ENCODE measurements around the gene RASSF6.

GRCh38 chr4:73664470-73664869 is 44.2 kb upstream of the RASSF6 start:
- TF ChIP-seq WT1 (tag by site-specific recombination; IDR thresholded peaks at IDR 0.05) (no peak), CTCF (tag by site-specific recombination; IDR thresholded peaks at IDR 0.05) (no peak), ZSCAN16 (tag by site-specific recombination; IDR thresholded peaks at IDR 0.05) (no peak), ZBTB21 (tag by site-specific recombination; IDR thresholded peaks at IDR 0.05) (no peak), ZBTB10 (tag by site-specific recombination; IDR thresholded peaks at IDR 0.05) (no peak), ZNF785 (tag by site-specific recombination; IDR thresholded peaks at IDR 0.05) (no peak), TSHZ1 (tag by site-specific recombination; IDR thresholded peaks at IDR 0.05; ENCODE audit: borderline replicate concordance) (no peak), ZNF561 (tag by site-specific recombination; IDR thresholded peaks at IDR 0.05; ENCODE audit: borderline replicate concordance) (no peak), SP2 (tag by site-specific recombination; IDR thresholded peaks at IDR 0.05) (no peak), YY2 (tag by site-specific recombination; IDR thresholded peaks at IDR 0.05) (no peak), ZNF423 (tag by site-specific recombination; IDR thresholded peaks at IDR 0.05) (no peak), ZNF747 (tag by site-specific recombination; IDR thresholded peaks at IDR 0.05) (no peak)
